BLaER1 treated with 17β-estradiol and CSF1 and Interleukin-3, amounts not matched to agents 10 nM and 100 nM (cell line): ENCODE data around the gene VIL1.

Source experiments
- H3K27ac ChIP-seq, 11 experiments: shearing (Covaris generic); formaldehyde crosslinking; 2 replicates each; pipeline ENCODE4 v1.8.1; 2022
- H3K27me3 ChIP-seq, 11 experiments: shearing (Covaris generic); formaldehyde crosslinking; 2 replicates each; pipeline ENCODE4 v1.8.1; 2022
- H3K36me3 ChIP-seq, 11 experiments: shearing (Covaris generic); formaldehyde crosslinking; 2 replicates each; pipeline ENCODE4 v1.8.1; 2022
- H3K4me1 ChIP-seq, 10 experiments: shearing (Covaris generic); formaldehyde crosslinking; 2 replicates each; pipeline ENCODE4 v1.8.1; 2022
- H3K4me2 ChIP-seq, 11 experiments: shearing (Covaris generic); formaldehyde crosslinking; 2 replicates each; pipeline ENCODE4 v1.8.1; 2022
- H3K4me3 ChIP-seq, 10 experiments: shearing (Covaris generic); formaldehyde crosslinking; 2 replicates each; pipeline ENCODE4 v1.8.1; 2022
- H3K9ac ChIP-seq, 11 experiments: shearing (Covaris generic); formaldehyde crosslinking; 2 replicates each; pipeline ENCODE4 v1.8.1; 2022
- H3K9me3 ChIP-seq, 11 experiments: shearing (Covaris generic); formaldehyde crosslinking; replicated peaks in 1 of 11; 2 replicates each; pipeline ENCODE4 v1.8.1; 2022
- H4K20me1 ChIP-seq, 11 experiments: shearing (Covaris generic); formaldehyde crosslinking; 2 replicates each; pipeline ENCODE4 v1.8.1; 2022
- Cebpa-rat ChIP-seq, 11 experiments: shearing (Covaris generic); IDR thresholded peaks; 2 replicates each; pipeline ENCODE4 v1.8.1; 2022

The VIL1 gene

DNA sequence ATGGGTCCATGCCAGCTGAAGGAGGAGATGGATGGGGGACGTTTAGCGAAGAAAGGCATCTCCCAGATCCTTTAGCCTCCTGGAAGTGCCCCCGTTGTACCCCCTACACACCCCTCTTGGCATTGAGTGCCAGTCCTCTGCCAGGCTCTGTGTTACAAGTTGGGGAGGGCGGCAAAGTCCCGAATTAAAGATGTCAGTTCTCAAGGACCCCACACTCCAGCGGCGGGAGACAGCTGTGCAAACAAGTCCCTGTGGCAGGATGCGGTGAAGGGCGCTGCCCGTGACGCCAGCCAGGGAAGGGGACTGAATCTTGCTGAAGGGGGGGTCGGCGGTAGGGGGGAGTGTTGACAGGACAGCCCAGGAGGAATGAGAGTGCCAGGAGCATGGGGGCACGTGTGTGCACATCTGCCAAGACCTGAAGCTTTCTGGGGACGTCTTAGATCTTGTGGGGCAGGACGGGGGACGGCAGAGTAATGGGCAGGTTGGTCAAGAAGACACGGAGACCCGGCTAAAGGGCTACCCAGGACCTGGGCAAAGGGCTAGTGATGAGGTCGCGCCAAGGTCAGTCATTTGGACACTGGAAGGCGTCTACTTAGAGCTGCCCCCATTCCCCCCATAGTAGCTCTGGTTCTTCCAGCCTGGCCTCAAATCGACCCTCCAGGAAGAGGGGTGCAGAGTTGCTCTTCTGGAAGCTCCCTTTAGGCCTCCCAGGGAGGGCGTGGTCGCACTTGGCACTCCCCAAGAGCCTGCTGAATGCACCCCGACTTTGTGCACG, 22.0 kb upstream of the VIL1 start:
- no peaks in the 10 kb centered on the region for H3K9me3 ChIP-seq
- peaks cover 0 to 26% (median 20%) of the 10 kb centered on the region in 11 experiments; a peak in 15 of 22 replicates for H3K27me3 ChIP-seq
- peaks cover 52 to 76% (median 72%) of the 10 kb centered on the region in 10 experiments for H3K4me1 ChIP-seq
- TF ChIP-seq Cebpa-rat (IDR thresholded peaks at IDR 0.05), result no peak
- peaks cover 5 to 10% (median 9%) of the 10 kb centered on the region in 11 experiments; a peak in 21 of 22 replicates for H3K36me3 ChIP-seq
- peak overlapping the region; percentile 96 to 100 (median 99) for H3K27ac ChIP-seq
- peak overlapping the region; percentile 94 to 100 (median 99) for H3K9ac ChIP-seq
- H4K20me1 ChIP-seq, result peaks cover 2 to 11% (median 9%) of the 10 kb centered on the region in 11 experiments; a peak in 14 of 22 replicates
- peak overlapping the region; percentile 64 to 97 (median 93) for H3K4me3 ChIP-seq
- H3K4me2 ChIP-seq, result peak overlapping the region; percentile 93 to 99 (median 97)

DNA sequence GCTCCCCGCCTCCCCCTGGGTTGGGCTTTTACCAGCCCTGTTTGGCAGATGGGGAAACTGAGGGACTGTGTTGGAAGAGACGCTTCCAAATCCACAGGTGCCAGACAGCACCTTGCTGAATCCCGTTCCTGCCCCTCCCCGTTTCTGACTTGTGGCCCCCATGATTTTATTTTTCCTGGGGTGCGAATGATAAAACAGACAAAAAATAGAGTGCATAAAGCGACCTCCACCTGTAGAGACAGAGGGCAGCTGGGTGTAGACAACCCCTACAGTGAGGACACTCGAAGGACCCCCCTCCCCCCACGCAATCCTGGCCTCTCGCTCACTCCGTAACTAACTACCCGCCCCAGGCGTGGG, 21.5 kb upstream of the VIL1 start:
- TF ChIP-seq Cebpa-rat (IDR thresholded peaks at IDR 0.05), result no peak
- peaks cover 11 to 16% (median 15%) of the 10 kb centered on the region in 11 experiments for H3K36me3 ChIP-seq
- H3K4me3 ChIP-seq, result peak overlapping the region; percentile 64 to 97 (median 93)
- H3K4me1 ChIP-seq, result peaks cover 52 to 79% (median 75%) of the 10 kb centered on the region in 10 experiments
- H3K27me3 ChIP-seq, result peaks cover 0 to 26% (median 20%) of the 10 kb centered on the region in 11 experiments; a peak in 15 of 22 replicates
- H3K9me3 ChIP-seq, result no peaks in the 10 kb centered on the region
- peaks cover 7 to 16% (median 15%) of the 10 kb centered on the region in 11 experiments; a peak in 14 of 22 replicates for H4K20me1 ChIP-seq
- H3K9ac ChIP-seq, result peak overlapping the region; percentile 94 to 100 (median 99)
- H3K27ac ChIP-seq, result peak overlapping the region; percentile 96 to 100 (median 99)
- H3K4me2 ChIP-seq, result peak overlapping the region; percentile 93 to 99 (median 97)

DNA sequence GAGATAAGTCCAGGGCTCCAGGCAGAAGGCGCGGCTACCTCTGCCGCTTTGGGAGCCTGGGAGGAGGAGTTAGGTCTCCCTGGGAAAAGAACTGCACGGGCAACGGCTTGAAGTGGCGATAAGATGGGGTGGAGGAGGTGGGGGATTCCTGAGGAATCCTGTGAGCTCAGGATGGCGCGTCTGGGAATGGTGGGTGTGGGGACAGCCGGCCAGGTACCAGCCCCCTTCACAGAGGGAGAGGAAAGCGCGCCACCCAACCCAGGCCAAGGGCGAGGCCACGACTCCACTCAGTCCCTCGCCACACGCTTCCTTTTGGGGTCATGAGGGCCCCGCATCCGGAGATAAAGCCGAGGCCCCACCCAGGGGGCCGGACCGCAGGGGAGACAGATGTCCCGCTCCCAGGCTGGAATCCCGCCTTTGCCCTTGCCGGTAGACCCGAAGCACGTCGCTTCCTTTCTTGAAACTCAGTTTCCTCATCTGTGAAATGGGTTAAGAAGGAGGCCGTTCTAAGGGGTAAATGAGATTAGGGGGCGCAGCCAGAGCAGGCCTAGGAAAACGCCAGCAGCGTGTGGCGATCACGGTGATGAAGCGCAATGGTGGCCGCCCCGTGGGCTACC, 21.0 kb upstream of the VIL1 start:
- TF ChIP-seq Cebpa-rat (IDR thresholded peaks at IDR 0.05), result no peak
- Histone ChIP-seq H3K27me3 (peaks cover 0 to 26% (median 20%) of the 10 kb centered on the region in 11 experiments; a peak in 15 of 22 replicates), H3K4me2 (peak overlapping the region; percentile 93 to 99 (median 97)), H3K9me3 (no peaks in the 10 kb centered on the region), H3K4me1 (peaks cover 52 to 80% (median 75%) of the 10 kb centered on the region in 10 experiments), H3K9ac (peak overlapping the region; percentile 94 to 100 (median 99)), H3K36me3 (peaks cover 16 to 21% (median 20%) of the 10 kb centered on the region in 11 experiments), H3K4me3 (peak overlapping the region; percentile 64 to 97 (median 93)), H4K20me1 (peaks cover 9 to 21% (median 18%) of the 10 kb centered on the region in 11 experiments; a peak in 14 of 22 replicates), H3K27ac (peak overlapping the region; percentile 96 to 100 (median 99))

DNA sequence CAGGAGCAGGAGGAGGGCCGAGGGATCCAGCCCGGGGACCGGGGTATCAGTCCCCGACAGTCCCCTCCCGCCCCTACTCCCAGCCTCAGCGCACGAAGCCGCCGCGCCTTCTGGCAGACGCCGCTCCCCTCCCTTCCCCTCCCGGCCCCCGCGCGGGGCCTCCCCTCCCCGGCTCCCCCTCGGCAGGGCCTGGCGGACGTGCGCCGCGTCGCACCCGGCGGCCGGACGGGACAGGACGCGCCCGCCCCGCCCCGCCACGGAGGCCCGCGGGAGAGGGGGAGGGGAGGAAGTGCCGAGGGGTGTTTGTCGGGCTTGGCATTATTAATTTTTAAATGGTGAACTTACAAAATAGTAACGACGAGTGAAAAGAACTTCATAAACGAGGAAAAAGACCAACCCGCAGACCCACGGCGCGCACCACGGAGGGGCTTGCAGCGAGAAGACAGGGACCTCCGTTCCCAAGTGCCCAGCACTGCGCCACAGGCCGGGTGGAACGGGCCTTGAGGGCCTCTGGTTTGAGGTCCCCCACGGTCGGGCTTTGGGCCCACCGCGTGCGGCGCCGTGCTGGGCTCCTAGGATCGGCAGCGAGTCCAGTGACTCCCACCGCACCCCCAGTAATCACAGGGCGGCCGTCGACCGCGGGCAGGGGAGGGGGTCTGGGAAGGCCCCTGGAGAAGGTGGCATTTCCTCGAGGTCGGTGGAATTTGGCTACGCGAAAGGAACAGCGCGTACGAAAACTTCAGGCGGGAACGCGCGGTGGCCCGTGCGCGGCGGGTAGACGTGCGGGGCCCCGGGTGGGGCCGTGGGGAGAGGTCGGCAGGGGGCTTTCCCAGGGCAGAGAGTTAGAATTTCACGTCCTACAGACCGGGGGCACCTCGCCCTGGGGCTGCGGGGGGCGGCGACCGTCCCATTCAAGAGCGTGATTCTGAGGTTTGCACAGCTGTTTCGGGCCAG, 20.2 kb upstream of the VIL1 start:
- Histone ChIP-seq H3K4me3 (peak overlapping the region; percentile 64 to 97 (median 93)), H4K20me1 (peaks cover 14 to 29% (median 24%) of the 10 kb centered on the region in 11 experiments; a peak in 14 of 22 replicates), H3K4me2 (peak overlapping the region; percentile 93 to 99 (median 97)), H3K9me3 (no peaks in the 10 kb centered on the region), H3K27me3 (peaks cover 0 to 26% (median 20%) of the 10 kb centered on the region in 11 experiments; a peak in 15 of 22 replicates), H3K36me3 (peaks cover 24 to 29% (median 27%) of the 10 kb centered on the region in 11 experiments), H3K27ac (peak overlapping the region; percentile 96 to 100 (median 99)), H3K9ac (peak overlapping the region; percentile 94 to 100 (median 99)), H3K4me1 (peaks cover 52 to 80% (median 75%) of the 10 kb centered on the region in 10 experiments)
- no peak for TF ChIP-seq Cebpa-rat (IDR thresholded peaks at IDR 0.05)

DNA sequence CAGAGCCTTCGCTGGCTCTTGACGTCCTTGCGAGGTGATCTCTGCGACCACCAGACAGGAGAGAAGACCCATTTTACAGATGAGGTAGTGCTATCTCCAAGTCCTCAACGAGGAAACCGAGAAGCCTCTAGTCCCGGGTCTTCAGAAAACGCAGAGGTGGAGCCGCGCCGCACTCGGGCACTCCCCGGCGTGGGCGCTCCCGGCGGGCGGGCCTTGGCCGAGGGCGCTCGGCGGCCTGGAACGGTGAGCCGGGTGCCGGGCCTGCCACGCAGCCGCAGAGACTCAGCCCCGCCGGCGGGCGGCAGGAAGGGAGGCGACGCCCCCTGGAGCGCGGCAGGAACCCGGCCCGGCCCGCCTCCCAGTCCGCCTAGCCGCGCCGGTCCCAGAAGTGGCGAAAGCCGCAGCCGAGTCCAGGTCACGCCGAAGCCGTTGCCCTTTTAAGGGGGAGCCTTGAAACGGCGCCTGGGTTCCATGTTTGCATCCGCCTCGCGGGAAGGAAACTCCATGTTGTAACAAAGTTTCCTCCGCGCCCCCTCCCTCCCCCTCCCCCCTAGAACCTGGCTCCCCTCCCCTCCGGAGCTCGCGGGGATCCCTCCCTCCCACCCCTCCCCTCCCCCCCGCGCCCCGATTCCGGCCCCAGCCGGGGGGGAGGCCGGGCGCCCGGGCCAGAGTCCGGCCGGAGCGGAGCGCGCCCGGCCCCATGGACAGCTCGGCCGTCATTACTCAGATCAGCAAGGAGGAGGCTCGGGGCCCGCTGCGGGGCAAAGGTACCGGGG, 19.3 kb upstream of the VIL1 start, which contains the start of gene CTDSP1:
Gene CTDSP1 (plus strand): TSS at position 478 of the 776 bp plus-strand sequence. CDS start 223 bp downstream, at position 701.
- H3K9me3 ChIP-seq, result no peaks in the 10 kb centered on the region
- 0 out of 22 replicates have a peak, but pooled peaks of 1 of the 11 experiments have one; percentile 8 for TF ChIP-seq Cebpa-rat (IDR thresholded peaks at IDR 0.05)
- H3K27me3 ChIP-seq, result peaks cover 0 to 26% (median 20%) of the 10 kb centered on the region in 11 experiments; a peak in 15 of 22 replicates
- peaks cover 32 to 37% (median 36%) of the 10 kb centered on the region in 11 experiments for H3K36me3 ChIP-seq
- H4K20me1 ChIP-seq, result peaks cover 14 to 38% (median 30%) of the 10 kb centered on the region in 11 experiments; a peak in 14 of 22 replicates
- peak within 1 kb of the TSS; percentile 95 to 100 (median 98) for H3K4me2 ChIP-seq
- peak within 1 kb of the TSS; percentile 96 to 100 (median 99) for H3K27ac ChIP-seq
- peak within 1 kb of the TSS; percentile 79 to 97 (median 93) for H3K4me3 ChIP-seq
- H3K4me1 ChIP-seq, result peaks cover 52 to 80% (median 75%) of the 10 kb centered on the region in 10 experiments
- H3K9ac ChIP-seq, result peak within 1 kb of the TSS; percentile 94 to 100 (median 99)

DNA sequence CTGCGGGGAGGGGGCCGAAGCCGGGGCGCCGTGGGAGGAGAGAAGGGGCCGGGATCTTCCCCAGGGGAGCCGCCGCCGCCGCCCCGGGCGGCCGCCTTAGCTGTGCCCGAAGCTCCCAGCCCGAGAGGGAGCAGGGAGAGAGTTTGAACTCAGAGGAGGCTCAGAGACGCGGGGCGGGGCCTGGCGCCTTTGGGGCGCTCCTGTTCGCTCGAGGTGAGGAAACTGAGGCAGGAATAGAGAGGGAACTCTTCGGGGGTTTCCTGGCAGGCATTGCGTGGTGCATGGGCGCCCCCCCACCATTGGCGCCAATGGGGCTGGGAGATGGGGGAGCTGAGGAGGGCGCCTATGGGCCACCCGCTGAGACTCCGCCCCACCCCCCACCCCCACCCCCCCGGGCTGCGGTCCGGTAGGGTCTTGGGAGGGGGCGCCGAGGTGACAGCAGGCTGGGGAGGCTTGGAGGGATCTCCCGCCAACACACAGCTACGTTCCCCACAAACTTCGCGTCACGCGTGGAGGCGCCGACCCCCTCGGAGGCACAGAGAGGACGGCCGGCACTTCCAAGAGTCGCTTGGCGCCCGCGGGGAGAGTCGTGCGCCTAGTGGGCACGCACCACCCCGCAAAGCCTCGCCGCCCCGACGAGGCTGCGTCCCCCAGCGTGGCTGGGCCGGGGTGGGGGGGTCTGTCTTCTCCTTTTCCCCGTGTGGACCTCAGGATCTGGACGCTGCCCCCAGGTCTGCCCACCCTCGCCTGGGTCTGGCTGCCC, 18.6 kb upstream of the VIL1 start:
- peak overlapping the region; percentile 90 to 100 (median 98); a peak in 21 of 22 replicates for H3K4me2 ChIP-seq
- H4K20me1 ChIP-seq, result peaks cover 14 to 45% (median 33%) of the 10 kb centered on the region in 11 experiments; a peak in 14 of 22 replicates
- peaks cover 0 to 26% (median 20%) of the 10 kb centered on the region in 11 experiments; a peak in 15 of 22 replicates for H3K27me3 ChIP-seq
- no peaks in the 10 kb centered on the region for H3K9me3 ChIP-seq
- peak overlapping the region; percentile 79 to 97 (median 93) for H3K4me3 ChIP-seq
- no peak for TF ChIP-seq Cebpa-rat (IDR thresholded peaks at IDR 0.05)
- peak overlapping the region; percentile 94 to 100 (median 99) for H3K27ac ChIP-seq
- H3K9ac ChIP-seq, result peak overlapping the region; percentile 94 to 100 (median 99)
- H3K36me3 ChIP-seq, result peaks cover 33 to 45% (median 42%) of the 10 kb centered on the region in 11 experiments
- H3K4me1 ChIP-seq, result peaks cover 52 to 80% (median 75%) of the 10 kb centered on the region in 10 experiments
